Neural progenitor cell (in vitro differentiated cells): ENCODE data around the gene TDRKH. TPM values are rescaled to one million over a fixed set of nuclear protein-coding genes. Genes with fewer than 3 reads are reported as not detected.
"Not testable (repeated sequence)": the region's sequence is repeated elsewhere in the genome, so short reads cannot be mapped to it uniquely, and the experiment has no call there.

Source experiments
- DNase-seq: peaks from one replicate; pipeline ENCODE4 v3.0.0-alpha.2; 2016; ENCODE audit warnings: low spot score
- H2AFZ ChIP-seq: fragments of 200-600 bp; sonication (generic); replicated peaks from 2 replicates; pipeline ENCODE4 v1.6.1; 2016; ENCODE audit warnings: antibody characterized with exemption
- H3F3A ChIP-seq: fragments of 200-600 bp; sonication (generic); 2 replicates; pipeline ENCODE4 v1.6.1; 2016; ENCODE audit warnings: antibody characterized with exemption, low read depth
- H3K27ac ChIP-seq: fragments of 200-600 bp; sonication (generic); 2 replicates; pipeline ENCODE4 v1.5.1; 2016; ENCODE audit warnings: mild to moderate bottlenecking
- H3K27me3 ChIP-seq: fragments of 200-600 bp; sonication (generic); 2 replicates; pipeline ENCODE4 v1.6.1; 2016; ENCODE audit warnings: mild to moderate bottlenecking, moderate library complexity
- H3K36me3 ChIP-seq: fragments of 200-600 bp; sonication (generic); 2 replicates; pipeline ENCODE4 v1.5.1; 2016
- H3K4me1 ChIP-seq: fragments of 200-600 bp; sonication (generic); 2 replicates; pipeline ENCODE4 v1.6.1; 2016; ENCODE audit warnings: mixed run types
- H3K4me2 ChIP-seq: fragments of 200-600 bp; sonication (generic); 2 replicates; pipeline ENCODE4 v1.6.1; 2016
- H3K4me3 ChIP-seq: fragments of 200-600 bp; sonication (generic); 2 replicates; pipeline ENCODE4 v1.5.1; 2016
- H3K79me2 ChIP-seq: fragments of 200-600 bp; sonication (generic); 2 replicates; pipeline ENCODE4 v1.6.1; 2016; ENCODE audit warnings: low read depth
- H3K9ac ChIP-seq: fragments of 200-600 bp; sonication (generic); 2 replicates; pipeline ENCODE4 v1.6.1; 2016
- H3K9me3 ChIP-seq: fragments of 200-600 bp; sonication (generic); 2 replicates; pipeline ENCODE4 v1.5.1; 2016; ENCODE audit warnings: low read depth
- H4K20me1 ChIP-seq: fragments of 200-600 bp; sonication (generic); 2 replicates; pipeline ENCODE4 v1.6.1; 2016; ENCODE audit warnings: low read depth
- H3K27ac Mint-ChIP-seq: 3 replicates; pipeline ENCODE4 v1.8.0; 2021; ENCODE audit warnings: mixed read lengths
- H3K27me3 Mint-ChIP-seq: 2 replicates; pipeline ENCODE4 v1.8.0; 2022; ENCODE audit warnings: low read depth, mild to moderate bottlenecking, inconsistent platforms, moderate library complexity, mixed read lengths; ENCODE audit not compliant: insufficient read depth
- H3K36me3 Mint-ChIP-seq: 3 replicates; pipeline ENCODE4 v1.8.0; 2021; ENCODE audit warnings: mixed read lengths
- H3K4me1 Mint-ChIP-seq: 3 replicates; pipeline ENCODE4 v1.8.0; 2021; ENCODE audit warnings: mixed read lengths
- H3K4me3 Mint-ChIP-seq: 3 replicates; pipeline ENCODE4 v1.8.0; 2021; ENCODE audit warnings: mild to moderate bottlenecking, moderate library complexity, mixed read lengths
- H3K9me3 Mint-ChIP-seq: 3 replicates; pipeline ENCODE4 v1.8.0; 2020; ENCODE audit warnings: mixed read lengths
- CTCF ChIP-seq: fragments of 200-600 bp; sonication (generic); IDR thresholded peaks from 2 replicates; pipeline ENCODE4 v1.5.1; 2017; ENCODE audit warnings: antibody characterized with exemption, mild to moderate bottlenecking
- EZH2 ChIP-seq: fragments of 200-600 bp; sonication (generic); IDR thresholded peaks from 2 replicates; pipeline ENCODE4 v1.6.1; 2017; ENCODE audit warnings: antibody characterized with exemption, mild to moderate bottlenecking, moderate library complexity
- EZH2phosphoT487 ChIP-seq: fragments of 200-600 bp; sonication (generic); IDR thresholded peaks from 2 replicates; pipeline ENCODE4 v1.6.1; 2017; ENCODE audit warnings: antibody characterized with exemption
- total RNA-seq: library from RNA; depleted of rRNA; stranded (reverse); fragments of >200 nt; gene quantifications from 2 replicates; pipeline ENCODE4 v1.2.3, GENCODE V29; 2015; ENCODE audit warnings: low replicate concordance

Gene TDRKH
- total RNA-seq, 1 donor from 2014 or later = 26.3 TPM

- Histone ChIP-seq H3K27ac (no peak overlapping the region), H3K36me3 (no peaks in the 10 kb centered on the region), H3K9ac (no peak overlapping the region), H4K20me1 (no peaks in the 10 kb centered on the region), H3K4me1 (no peaks in the 10 kb centered on the region), H3K4me2 (no peak overlapping the region), H2AFZ (no peak overlapping the region), H3F3A (no peaks in the 10 kb centered on the region), H3K27me3 (no peaks in the 10 kb centered on the region), H3K4me3 (no peak overlapping the region), H3K79me2 (no peaks in the 10 kb centered on the region), H3K9me3 (no peaks in the 10 kb centered on the region)
- DNase-seq = no peak
- Mint-ChIP-seq H3K9me3 (no peaks in the 10 kb centered on the region), H3K27me3 (no peaks in the 10 kb centered on the region), H3K4me3 (no peak overlapping the region), H3K4me1 (no peaks in the 10 kb centered on the region), H3K36me3 (peaks cover 29% of the 10 kb centered on the region), H3K27ac (no peak overlapping the region)
- TF ChIP-seq EZH2 = no peak
- no peak for TF ChIP-seq CTCF
- no peak for TF ChIP-seq EZH2phosphoT487
Observed at GRCh38 chr1:151775894-151776664, 14.2 kb downstream of the TDRKH start.

GRCh38 chr1:151774256-151774922 lies 15.9 kb downstream of the TDRKH start:
- no peaks in the 10 kb centered on the region for H4K20me1 ChIP-seq
- Mint-ChIP-seq H3K36me3 (peaks cover 24% of the 10 kb centered on the region), H3K4me1 (no peaks in the 10 kb centered on the region), H3K27me3 (no peaks in the 10 kb centered on the region), H3K4me3 (no peak overlapping the region), H3K27ac (no peak overlapping the region), H3K9me3 (no peaks in the 10 kb centered on the region)
- H3F3A ChIP-seq = no peaks in the 10 kb centered on the region
- TF ChIP-seq CTCF (no peak), EZH2 (no peak), EZH2phosphoT487 (no peak)
- H3K27me3 ChIP-seq = no peaks in the 10 kb centered on the region
- no peaks in the 10 kb centered on the region for H3K9me3 ChIP-seq
- H2AFZ ChIP-seq = no peak overlapping the region
- no peaks in the 10 kb centered on the region for H3K4me1 ChIP-seq
- no peak overlapping the region for H3K9ac ChIP-seq
- H3K4me3 ChIP-seq = no peak overlapping the region
- no peaks in the 10 kb centered on the region for H3K36me3 ChIP-seq
- H3K4me2 ChIP-seq = no peak overlapping the region
- DNase-seq = no peak
- no peak overlapping the region for H3K27ac ChIP-seq
- no peaks in the 10 kb centered on the region for H3K79me2 ChIP-seq

- Histone ChIP-seq H3K4me1 (no peaks in the 10 kb centered on the region), H3K9me3 (no peaks in the 10 kb centered on the region)
- TF ChIP-seq CTCF (no peak), EZH2phosphoT487 (no peak), EZH2 (no peak)
Observed at GRCh38 chr1:151773702-151774101, 16.6 kb downstream of the TDRKH start.

GRCh38 chr1:151769270-151769669 lies 21.0 kb downstream of the TDRKH start:
- H3K4me3 Mint-ChIP-seq, H3K79me2 ChIP-seq, H3F3A ChIP-seq, H3K9me3 ChIP-seq, H3K4me3 ChIP-seq, H3K36me3 ChIP-seq, H3K4me1 ChIP-seq, H3K4me1 Mint-ChIP-seq, H3K27ac ChIP-seq, DNase-seq, H4K20me1 ChIP-seq, H3K27me3 ChIP-seq, H3K27ac Mint-ChIP-seq, H3K4me2 ChIP-seq, H3K36me3 Mint-ChIP-seq, H3K27me3 Mint-ChIP-seq, H2AFZ ChIP-seq, H3K9me3 Mint-ChIP-seq, H3K9ac ChIP-seq: not testable (repeated sequence)

More at GRCh38 chr1:151773702-151774101, 16.6 kb downstream of the TDRKH start:
- no peaks in the 10 kb centered on the region for H3K79me2 ChIP-seq
- no peaks in the 10 kb centered on the region for H3F3A ChIP-seq
- no peak overlapping the region for H3K4me2 ChIP-seq
- no peak overlapping the region for H3K4me3 ChIP-seq
- H2AFZ ChIP-seq = no peak overlapping the region
- no peak overlapping the region for H3K9ac ChIP-seq
- no peak overlapping the region for H3K27ac ChIP-seq
- H3K36me3 ChIP-seq = no peaks in the 10 kb centered on the region
- Mint-ChIP-seq H3K4me1 (no peaks in the 10 kb centered on the region), H3K9me3 (no peaks in the 10 kb centered on the region), H3K36me3 (peaks cover 19% of the 10 kb centered on the region), H3K4me3 (no peak overlapping the region), H3K27ac (no peak overlapping the region), H3K27me3 (no peaks in the 10 kb centered on the region)
- no peaks in the 10 kb centered on the region for H4K20me1 ChIP-seq
- H3K27me3 ChIP-seq = no peaks in the 10 kb centered on the region
- DNase-seq = no peak

- H3K4me2 ChIP-seq, H3K4me1 ChIP-seq, H3K27me3 ChIP-seq, H3K27me3 Mint-ChIP-seq, H3K4me3 Mint-ChIP-seq, H3K4me3 ChIP-seq, H3K79me2 ChIP-seq, H3K9me3 Mint-ChIP-seq, H3K9ac ChIP-seq, H3K9me3 ChIP-seq, H3K36me3 ChIP-seq, H3K36me3 Mint-ChIP-seq, H3K27ac Mint-ChIP-seq, H3K27ac ChIP-seq, H3F3A ChIP-seq, H4K20me1 ChIP-seq, DNase-seq, H2AFZ ChIP-seq: not testable (repeated sequence)
- peaks cover 16% of the 10 kb centered on the region for H3K4me1 Mint-ChIP-seq
Observed at GRCh38 chr1:151768351-151769066, 21.8 kb downstream of the TDRKH start.
